NCI-H345 (cell line): ENCODE results near the gene CPN2.

Experiments
- DNase-seq: peaks from one replicate; lab custom pipeline; 2025; lab: John Stamatoyannopoulos, UW

CPN2 gene

GRCh38 chr3:194313560-194314387, 37.4 kb downstream of the CPN2 start:
- DNase-seq, result peak; percentile 15

GRCh38 chr3:194312743-194313281, 38.3 kb downstream of the CPN2 start:
- DNase-seq, result peak; percentile 31

DNA sequence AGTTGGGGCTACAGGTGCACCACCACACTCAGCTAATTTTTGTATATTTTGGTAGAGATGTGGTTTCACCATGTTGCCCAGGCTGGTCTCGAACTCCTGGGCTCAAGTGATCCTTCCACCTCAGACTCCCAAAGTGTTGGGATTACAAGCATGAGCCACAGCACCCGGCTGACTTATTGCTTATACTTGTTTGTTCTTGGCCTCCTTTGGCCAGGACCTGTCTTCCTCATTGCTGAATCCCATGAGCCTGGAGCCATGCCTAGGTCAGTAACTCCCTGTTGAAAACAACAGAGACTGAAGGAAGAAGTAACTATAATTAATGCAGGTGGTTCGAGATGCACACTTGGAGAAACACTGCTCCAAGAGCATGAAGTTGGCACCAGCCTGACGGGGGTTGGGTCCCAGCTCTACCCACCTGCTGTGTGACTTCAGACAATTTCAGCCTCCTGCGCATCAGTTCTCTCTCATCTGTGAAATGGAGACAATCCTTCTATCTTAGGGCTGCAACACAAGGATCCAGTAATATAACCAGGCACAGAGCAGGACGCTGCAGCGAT, 38.9 kb downstream of the CPN2 start:
- no peak for DNase-seq

GRCh38 chr3:194311000-194311399, 40.1 kb downstream of the CPN2 start:
- DNase-seq, result no peak

DNA sequence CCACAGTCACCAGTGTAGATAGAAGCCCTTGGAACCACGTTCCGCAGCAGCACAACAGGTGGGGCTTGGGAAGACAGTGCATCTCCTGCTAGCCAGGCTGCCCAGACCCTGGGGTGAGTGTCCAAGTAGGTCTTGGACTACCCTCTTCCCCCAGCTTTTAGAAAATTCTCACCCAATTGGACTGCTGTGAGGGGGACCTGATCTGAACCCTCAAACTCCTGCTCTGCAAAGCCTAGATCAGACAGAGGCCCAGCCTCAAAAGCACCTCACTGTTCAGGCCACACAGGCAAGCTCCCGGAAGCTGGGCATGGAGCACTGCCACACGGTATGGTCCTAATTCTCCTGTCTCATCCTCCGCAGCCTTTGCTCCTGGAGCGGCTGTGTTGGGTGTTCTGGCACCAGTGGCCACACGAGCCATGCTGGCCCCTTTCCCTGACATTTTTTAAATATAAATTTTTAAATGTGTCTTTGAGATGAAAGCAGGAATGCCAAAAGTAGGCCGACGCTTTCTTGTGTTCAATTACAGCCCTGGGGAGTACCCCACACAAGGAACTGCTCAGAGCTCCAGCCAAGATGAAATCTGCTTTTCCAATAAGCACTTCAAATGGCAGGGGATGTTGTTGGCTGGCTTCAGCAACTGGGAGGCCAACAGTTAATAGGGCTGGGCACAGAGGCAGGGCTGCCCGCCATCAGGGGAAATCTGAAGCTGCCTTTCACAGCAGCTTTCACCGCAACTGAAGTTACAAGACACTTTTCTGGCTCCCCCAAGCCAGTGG, 40.9 kb downstream of the CPN2 start:
- no peak for DNase-seq

GRCh38 chr3:194308601-194309449, 42.3 kb downstream of the CPN2 start:
- no peak for DNase-seq

DNA sequence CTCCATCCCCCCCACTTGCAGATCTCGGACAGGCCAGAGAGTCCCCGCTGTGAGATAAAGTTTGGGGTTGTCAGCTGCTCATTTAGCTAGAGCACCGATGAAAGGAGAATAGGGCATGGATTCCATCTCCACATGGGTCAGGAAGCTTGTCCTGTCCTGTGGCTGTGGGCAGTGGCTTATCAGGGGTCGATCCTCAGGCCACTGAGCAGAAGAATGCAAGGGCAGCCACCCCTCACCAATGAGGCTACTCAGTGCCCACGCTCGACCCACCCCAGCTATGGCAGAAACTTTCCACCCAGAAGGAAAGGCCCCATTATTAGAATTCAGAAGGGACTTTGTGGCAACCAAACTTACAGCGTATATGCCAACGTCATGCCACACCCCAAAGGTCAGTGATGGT, 43.3 kb downstream of the CPN2 start:
- no peak for DNase-seq

- no peak for DNase-seq
Measured at GRCh38 chr3:194306771-194307640, 44.1 kb downstream of the CPN2 start.

DNA sequence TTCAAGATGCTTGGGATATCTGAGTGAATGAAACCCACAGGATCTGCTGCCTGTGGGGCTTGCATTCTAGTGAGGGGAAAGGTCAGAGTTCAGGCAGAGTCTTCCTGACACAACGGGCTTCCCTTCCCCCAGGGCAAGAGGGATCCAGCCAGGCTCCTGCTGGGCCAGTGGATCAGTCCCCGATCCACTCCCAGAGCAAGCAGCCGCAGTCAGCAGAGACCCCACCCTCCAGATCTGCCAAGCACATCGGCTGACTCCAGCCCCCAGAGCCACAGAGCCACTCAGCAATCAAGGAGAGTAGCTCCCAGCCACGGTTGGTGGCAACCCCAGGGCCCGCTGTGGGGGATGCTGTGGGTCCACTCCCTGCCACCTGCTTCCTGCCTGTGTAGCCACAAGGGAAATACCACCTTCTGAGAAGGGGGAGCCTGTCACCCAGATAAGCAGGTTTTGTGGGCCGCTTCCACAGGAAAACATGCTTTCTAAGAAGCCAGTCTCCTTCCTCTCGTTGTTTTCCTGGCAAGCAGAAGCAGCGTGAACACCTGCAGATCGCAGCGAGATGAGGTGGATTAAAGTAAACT, 44.9 kb downstream of the CPN2 start:
- no peak for DNase-seq

GRCh38 chr3:194305356-194306108, 45.6 kb downstream of the CPN2 start:
- DNase-seq, result no peak

GRCh38 chr3:194304186-194304917, 46.8 kb downstream of the CPN2 start:
- no peak for DNase-seq

GRCh38 chr3:194303749-194304148, 47.4 kb downstream of the CPN2 start:
- no peak for DNase-seq

DNA sequence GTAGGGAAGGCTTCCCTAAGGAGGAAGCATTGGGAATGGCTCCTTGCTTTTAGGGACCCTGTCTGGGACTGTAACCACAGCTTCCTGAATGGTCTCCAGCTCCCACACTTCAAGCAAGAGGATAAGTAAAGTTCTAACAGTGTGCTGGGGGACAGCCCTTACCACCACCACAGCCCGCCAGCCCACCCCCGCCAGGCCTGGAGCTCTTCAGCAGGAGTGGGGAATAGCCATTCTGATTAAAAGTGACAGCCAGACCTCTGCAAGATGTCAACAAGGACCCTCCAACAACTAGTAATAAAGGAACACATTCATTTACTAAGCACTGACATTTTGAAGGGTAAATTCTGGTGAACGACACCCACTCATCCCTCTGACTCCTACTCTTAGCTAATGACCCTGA, 49.4 kb downstream of the CPN2 start:
- DNase-seq, result no peak

GRCh38 chr3:194300936-194301335, 50.2 kb downstream of the CPN2 start:
- no peak for DNase-seq

DNA sequence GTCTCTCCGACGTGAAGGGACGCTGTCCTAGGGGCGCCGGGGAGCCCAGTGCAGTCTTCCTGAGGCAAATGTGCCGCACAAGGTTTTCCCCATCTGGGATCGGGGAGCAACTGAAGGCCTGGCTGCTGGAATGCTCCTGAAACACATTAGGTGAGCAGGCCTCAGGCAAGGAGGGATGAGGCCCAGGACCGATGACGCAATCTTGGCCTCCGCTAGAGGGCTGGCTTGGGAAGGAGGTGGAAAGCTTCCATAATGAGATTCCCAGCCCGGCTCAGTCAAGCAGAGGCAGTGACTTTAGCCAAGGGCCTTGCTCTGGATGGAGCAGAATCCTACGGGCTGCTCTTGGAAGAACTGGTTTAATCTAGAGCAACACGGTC, 50.8 kb downstream of the CPN2 start:
- DNase-seq, result no peak

- DNase-seq, result no peak
Measured at GRCh38 chr3:194298331-194299227, 52.5 kb downstream of the CPN2 start.

DNA sequence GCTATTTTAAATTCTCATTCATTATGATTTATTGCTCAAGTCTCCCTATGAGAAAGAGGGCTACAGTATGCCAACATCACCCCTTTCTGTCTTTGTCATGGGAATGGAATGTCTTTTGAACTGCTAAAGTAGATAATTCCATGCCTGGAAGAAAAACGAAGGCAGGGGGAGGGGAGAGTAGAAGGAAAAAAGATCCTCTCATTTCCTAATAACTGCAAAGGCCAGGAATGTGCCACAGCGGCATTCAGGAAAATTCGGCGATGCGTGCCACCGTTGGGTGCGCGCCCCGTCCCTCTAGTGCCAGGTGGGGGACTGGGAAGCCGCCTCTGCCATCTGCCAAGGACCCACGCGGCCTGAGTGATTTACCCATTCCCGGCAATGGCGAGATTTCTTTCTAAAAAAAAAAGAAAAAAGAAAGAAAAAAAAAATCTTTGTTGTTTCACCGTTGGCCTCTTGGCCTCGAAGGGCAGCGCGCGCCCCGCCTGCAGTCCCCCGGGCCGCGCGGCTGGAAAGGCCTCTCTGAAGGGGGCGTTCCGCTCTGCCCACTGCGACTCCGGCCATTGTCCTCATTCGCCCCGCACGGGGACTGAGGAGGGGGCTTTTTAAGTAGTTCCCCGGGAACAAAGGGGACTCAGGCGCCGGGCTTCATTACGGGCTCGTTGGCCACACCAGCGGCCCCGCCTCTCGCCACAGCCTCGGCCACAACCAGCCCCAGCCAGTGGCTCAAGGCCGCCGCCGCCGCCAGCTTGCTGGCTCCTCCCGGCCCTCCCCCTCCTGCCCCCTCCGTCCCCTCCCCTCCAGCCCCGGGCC, 54.5 kb downstream of the CPN2 start:
- no peak for DNase-seq
